Measurements from ENCODE around the gene SPRY4.

SPRY4 gene

DNA sequence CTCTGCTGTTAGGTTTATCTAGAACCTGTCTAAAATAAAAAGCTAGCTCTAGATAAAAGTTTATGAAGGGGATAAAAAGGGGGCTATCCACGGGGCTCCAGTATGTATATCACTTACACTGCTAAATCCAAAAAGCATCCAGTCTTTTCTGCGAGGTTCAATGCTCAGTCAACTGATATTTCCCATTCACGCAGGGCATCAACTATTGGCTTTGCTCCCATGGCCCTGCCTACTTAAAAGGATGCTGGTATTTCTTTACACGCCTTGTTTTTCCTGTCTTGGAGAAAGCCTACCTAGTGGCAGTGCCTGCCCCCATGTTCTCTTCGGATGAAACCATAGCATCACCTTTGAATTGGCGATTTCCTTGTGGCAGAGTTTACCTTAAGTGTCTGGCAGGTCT lies 8.1 kb downstream of the SPRY4 start:
- in situ Hi-C loops (cut with MboI; ENCODE audit: low sequenced_read_pairs, unreplicated experiment): no loop called here
- DNase-seq (ENCODE audit: low spot score): no peak
- TF ChIP-seq CTCF (IDR thresholded peaks at IDR 0.05; ENCODE audit: borderline replicate concordance, control extremely low read depth, extremely low read depth, insufficient read depth, missing control alignments): no peak

GRCh38 chr5:142316051-142316450 lies 8.8 kb downstream of the SPRY4 start:
- DNase-seq (ENCODE audit: low spot score): no peak
- in situ Hi-C loops (cut with MboI; ENCODE audit: low sequenced_read_pairs, unreplicated experiment): no loop called here

DNA sequence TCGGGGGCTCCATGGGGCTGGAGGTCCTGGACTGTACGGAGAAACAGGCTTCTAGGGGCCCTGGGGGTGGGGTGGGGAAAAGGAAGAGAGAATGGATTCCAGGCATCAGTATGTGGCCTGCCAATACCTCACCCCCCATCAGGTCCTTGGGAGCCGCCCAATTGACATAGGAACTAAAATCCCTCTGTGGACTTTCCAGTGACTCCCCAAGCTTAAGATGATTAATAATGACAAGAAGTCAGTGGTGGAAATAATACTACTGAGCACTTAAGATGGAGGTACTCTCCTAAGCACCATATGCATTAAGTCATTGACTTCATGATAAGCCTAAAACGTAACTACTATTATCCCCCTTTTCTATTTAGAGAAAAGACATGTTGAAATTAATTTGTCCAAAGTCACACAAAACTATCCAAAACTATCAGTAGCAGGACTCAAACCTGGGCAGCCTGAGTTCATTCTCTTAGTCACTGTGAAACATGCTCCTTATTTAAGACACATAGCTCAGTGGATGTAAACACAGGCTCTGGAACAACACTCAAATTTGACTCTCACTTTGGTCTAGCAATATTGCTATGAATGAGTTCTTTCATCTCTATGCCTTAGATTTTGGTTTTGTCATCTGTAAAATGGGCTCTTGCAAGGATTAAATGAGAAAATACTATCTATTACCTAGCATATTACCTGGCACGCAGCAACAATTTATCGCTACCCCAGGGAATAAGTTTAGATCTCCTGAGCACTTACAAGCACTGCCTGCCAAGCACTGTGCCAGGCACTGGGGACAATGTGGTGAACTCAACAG lies 9.5 kb downstream of the SPRY4 start:
- TF ChIP-seq CTCF (IDR thresholded peaks at IDR 0.05; ENCODE audit: borderline replicate concordance, control extremely low read depth, extremely low read depth, insufficient read depth, missing control alignments): no peak
- in situ Hi-C loops (cut with MboI; ENCODE audit: low sequenced_read_pairs, unreplicated experiment): no loop called here
- DNase-seq (ENCODE audit: low spot score): no peak

More at GRCh38 chr5:142316051-142316450, 8.8 kb downstream of the SPRY4 start:
- TF ChIP-seq CTCF (IDR thresholded peaks at IDR 0.05; ENCODE audit: borderline replicate concordance, control extremely low read depth, extremely low read depth, insufficient read depth, missing control alignments): no peak

- no peak for DNase-seq (ENCODE audit: low spot score)
- in situ Hi-C loops (cut with MboI; ENCODE audit: low sequenced_read_pairs, unreplicated experiment): no loop called here
- TF ChIP-seq CTCF (IDR thresholded peaks at IDR 0.05; ENCODE audit: borderline replicate concordance, control extremely low read depth, extremely low read depth, insufficient read depth, missing control alignments): no peak
Measured at GRCh38 chr5:142314606-142315005, 10.2 kb downstream of the SPRY4 start.

- in situ Hi-C loops (cut with MboI; ENCODE audit: low sequenced_read_pairs, unreplicated experiment): no loop called here
Measured at GRCh38 chr5:142314109-142314508, 10.7 kb downstream of the SPRY4 start.

DNA sequence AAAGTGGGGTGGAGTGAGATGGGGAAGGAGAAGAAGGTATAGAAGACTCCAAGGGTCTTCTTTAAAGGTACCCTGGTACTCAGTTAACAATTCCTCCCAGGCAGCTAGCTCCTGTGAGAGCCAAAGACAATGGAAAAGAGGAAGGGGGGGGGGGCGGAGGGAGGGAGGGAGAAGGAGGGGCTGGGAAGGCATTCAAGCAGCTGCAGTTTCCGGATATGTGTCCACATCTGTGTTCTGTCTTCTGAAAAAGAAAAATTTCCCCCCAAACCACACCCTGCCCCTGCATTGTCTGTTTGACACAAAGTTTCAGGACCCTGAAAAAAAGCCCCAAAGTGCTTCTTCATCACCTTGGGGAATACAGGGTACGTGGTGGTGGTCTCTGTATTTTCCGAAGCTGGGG lies 11.1 kb downstream of the SPRY4 start:
- in situ Hi-C loops (cut with MboI; ENCODE audit: low sequenced_read_pairs, unreplicated experiment): no loop called here
- TF ChIP-seq CTCF (IDR thresholded peaks at IDR 0.05; ENCODE audit: borderline replicate concordance, control extremely low read depth, extremely low read depth, insufficient read depth, missing control alignments): no peak
- DNase-seq (ENCODE audit: low spot score): no peak

More at GRCh38 chr5:142314109-142314508, 10.7 kb downstream of the SPRY4 start:
- DNase-seq (ENCODE audit: low spot score): no peak
- no peak for TF ChIP-seq CTCF (IDR thresholded peaks at IDR 0.05; ENCODE audit: borderline replicate concordance, control extremely low read depth, extremely low read depth, insufficient read depth, missing control alignments)
